ENCODE data around the gene CTLA4. TPM values are rescaled to one million over a fixed set of nuclear protein-coding genes. Genes with fewer than 3 reads are reported as not detected.

Gene CTLA4
- total RNA-seq (2012; rRNA removed) (not detected in 2 replicates), polyA plus RNA-seq (2012; rRNA removed) (not detected in 2 replicates), Bru-seq, nascent RNA (not detected), BruChase-seq, experiment 1, labeled RNA remaining after a 6-hour chase (percentile 10 among the genes with signal in this experiment), BruChase-seq, experiment 2, labeled RNA remaining after a 2-hour chase (percentile 13 among the genes with signal in this experiment)
- not detected in 2 replicates for polyA plus RNA-seq (2012; cell fraction: cytosol; rRNA removed)
- 0.17 TPM in 1 of 2 replicates, not detected in the other for polyA plus RNA-seq (2012; cell fraction: nucleus; rRNA removed; ENCODE audit: low replicate concordance)
- long read RNA-seq: 0 reads

- CTCF ChIA-PET: no interaction called here
- DNase-seq: no peak
- H3K4me3 ChIP-seq (ENCODE audit: insufficient read depth, low read depth, low read length): no peak within 1 kb of the TSS
- H3K36me3 ChIP-seq (ENCODE audit: control insufficient read depth, insufficient read depth, low read length): no peaks in the 10 kb centered on the region
- H2AK9ac ChIP-seq (replicated peaks; ENCODE audit: low read depth, low read length, poor library complexity): no peak within 1 kb of the TSS
- H3K27ac ChIP-seq (ENCODE audit: insufficient read depth, low read length): no peak within 1 kb of the TSS
- H3K14ac ChIP-seq (replicated peaks; ENCODE audit: low read depth, low read length): no peak within 1 kb of the TSS
- H3K56ac ChIP-seq (ENCODE audit: extremely low read depth, insufficient read depth, low read length): no peak within 1 kb of the TSS
- H4K20me1 ChIP-seq (ENCODE audit: insufficient read depth, low read length): no peaks in the 10 kb centered on the region
- H3K23ac ChIP-seq (ENCODE audit: low read depth, low read length): no peak within 1 kb of the TSS
- H4K8ac ChIP-seq (ENCODE audit: low read depth in 2 of 2, low read length in 2 of 2): no peak within 1 kb of the TSS
- peaks cover 30% of the 10 kb centered on the region for H3K27me3 ChIP-seq (ENCODE audit: control insufficient read depth, insufficient read depth, low read length)
- ATAC-seq (ENCODE audit: low read depth): no peak
- WGBS, 2 experiments (ENCODE audit: extremely low coverage in 2 of 2, insufficient read length in 1 of 2): no CpG with 5 or more reads among the region's 6 CpGs
- no TSS peak for BruUV-seq (replicated peaks)
- no peak within 1 kb of the TSS for H3K18ac ChIP-seq (ENCODE audit: low read depth, low read length)
- H2BK120ac ChIP-seq (ENCODE audit: low read depth, low read length): no peak within 1 kb of the TSS
- in situ Hi-C loops (cut with MboI; ENCODE audit: low sequenced_read_pairs): no loop called here
- no peak within 1 kb of the TSS for H2BK5ac ChIP-seq (ENCODE audit: low read depth, low read length, poor library complexity, severe bottlenecking)
- no peak within 1 kb of the TSS for H3K4me2 ChIP-seq (ENCODE audit: low read depth, low read length)
- H2AFZ ChIP-seq (replicated peaks; ENCODE audit: low read length, poor library complexity): no peak within 1 kb of the TSS
- H3K9ac ChIP-seq (ENCODE audit: low read depth, low read length): no peak within 1 kb of the TSS
- POLR2A ChIA-PET (ENCODE audit: unreplicated experiment): no interaction called here
- no peak within 1 kb of the TSS for H3K4ac ChIP-seq (ENCODE audit: low read depth, low read length)
- H3K4me1 ChIP-seq (ENCODE audit: control insufficient read depth, insufficient read depth, low read length): no peaks in the 10 kb centered on the region
- no peak within 1 kb of the TSS for H2BK20ac ChIP-seq (ENCODE audit: low read depth, low read length)
- no peak within 1 kb of the TSS for H4K91ac ChIP-seq (ENCODE audit: insufficient read depth, low read depth, low read length)
- H2BK15ac ChIP-seq (ENCODE audit: low read depth, low read length): no peak within 1 kb of the TSS
- H3K9me3 ChIP-seq (ENCODE audit: control insufficient read depth, insufficient read depth, low read length): no peaks in the 10 kb centered on the region
- H4K5ac ChIP-seq (ENCODE audit: low read depth, low read length): no peak within 1 kb of the TSS
- dilution Hi-C loops (cut with HindIII; ENCODE audit: low sequenced_read_pairs, unreplicated experiment): no loop called here
- no peaks in the 10 kb centered on the region for H3K79me1 ChIP-seq (ENCODE audit: low read depth in 1 of 2, low read length in 2 of 2)
- no peak within 1 kb of the TSS for H2AK5ac ChIP-seq (ENCODE audit: low read depth, low read length)
- intact Hi-C loops (cut with micrococcal nuclease): no loop called here
- no peaks in the 10 kb centered on the region for H3K9me1 ChIP-seq (ENCODE audit: insufficient read depth, low read length)
- no peak for TF ChIP-seq POLR2A (IDR thresholded peaks at IDR 0.05; ENCODE audit: low read depth, low read length)
- no peak for TF ChIP-seq FOS (IDR thresholded peaks at IDR 0.05; ENCODE audit: low read depth, low read length)
- TF ChIP-seq BHLHE40 (IDR thresholded peaks at IDR 0.05; ENCODE audit: low read depth, low read length): no peak
- no peak for TF ChIP-seq MXI1 (IDR thresholded peaks at IDR 0.05; ENCODE audit: borderline replicate concordance, low read depth, low read length)
- no peak for TF ChIP-seq RFX5 (IDR thresholded peaks at IDR 0.05; ENCODE audit: low read depth, low read length)
- TF ChIP-seq MAZ (IDR thresholded peaks at IDR 0.05; ENCODE audit: borderline replicate concordance, low read depth, low read length): no peak
- no peak for TF ChIP-seq RAD21 (IDR thresholded peaks at IDR 0.05; ENCODE audit: low read length)
- TF ChIP-seq CHD1 (IDR thresholded peaks at IDR 0.05; ENCODE audit: low read depth, low read length): no peak
- no peak for TF ChIP-seq NFE2L2 (IDR thresholded peaks at IDR 0.05; ENCODE audit: low read depth, low read length)
- TF ChIP-seq, protein P1, sequence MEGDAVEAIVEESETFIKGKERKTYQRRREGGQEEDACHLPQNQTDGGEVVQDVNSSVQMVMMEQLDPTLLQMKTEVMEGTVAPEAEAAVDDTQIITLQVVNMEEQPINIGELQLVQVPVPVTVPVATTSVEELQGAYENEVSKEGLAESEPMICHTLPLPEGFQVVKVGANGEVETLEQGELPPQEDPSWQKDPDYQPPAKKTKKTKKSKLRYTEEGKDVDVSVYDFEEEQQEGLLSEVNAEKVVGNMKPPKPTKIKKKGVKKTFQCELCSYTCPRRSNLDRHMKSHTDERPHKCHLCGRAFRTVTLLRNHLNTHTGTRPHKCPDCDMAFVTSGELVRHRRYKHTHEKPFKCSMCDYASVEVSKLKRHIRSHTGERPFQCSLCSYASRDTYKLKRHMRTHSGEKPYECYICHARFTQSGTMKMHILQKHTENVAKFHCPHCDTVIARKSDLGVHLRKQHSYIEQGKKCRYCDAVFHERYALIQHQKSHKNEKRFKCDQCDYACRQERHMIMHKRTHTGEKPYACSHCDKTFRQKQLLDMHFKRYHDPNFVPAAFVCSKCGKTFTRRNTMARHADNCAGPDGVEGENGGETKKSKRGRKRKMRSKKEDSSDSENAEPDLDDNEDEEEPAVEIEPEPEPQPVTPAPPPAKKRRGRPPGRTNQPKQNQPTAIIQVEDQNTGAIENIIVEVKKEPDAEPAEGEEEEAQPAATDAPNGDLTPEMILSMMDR (conservative IDR thresholded peaks at IDR 0.05; ENCODE audit: low read depth, low read length): no peak
- TF ChIP-seq USF2 (IDR thresholded peaks at IDR 0.05; ENCODE audit: low read depth, low read length): no peak
- no peak for TF ChIP-seq SMC3 (IDR thresholded peaks at IDR 0.05; ENCODE audit: low read depth, low read length)
- TF ChIP-seq RCOR1 (IDR thresholded peaks at IDR 0.05; ENCODE audit: insufficient replicate concordance, low read length): no peak
- TF ChIP-seq MAFK (IDR thresholded peaks at IDR 0.05; ENCODE audit: low read depth, low read length): no peak
- TF ChIP-seq CEBPB (IDR thresholded peaks at IDR 0.05; ENCODE audit: low read depth, low read length): no peak
Observed at GRCh38 chr2:203867561-203868200, at the start of gene CTLA4. TSS of gene CTLA4 (plus strand) at chr2:203867771. CDS start at chr2:203867943, 172 bp downstream.
